NK-92 (cell line): ENCODE measurements around the gene SIRT4.
"Not testable (repeated sequence)": the region's sequence is repeated elsewhere in the genome, so short reads cannot be mapped to it uniquely, and the experiment has no call there.

Experiments
- DNase-seq: peaks from one replicate; lab custom pipeline; 2025; ENCODE audit not compliant: unreplicated experiment; lab: John Stamatoyannopoulos, UW

The SIRT4 gene

DNA sequence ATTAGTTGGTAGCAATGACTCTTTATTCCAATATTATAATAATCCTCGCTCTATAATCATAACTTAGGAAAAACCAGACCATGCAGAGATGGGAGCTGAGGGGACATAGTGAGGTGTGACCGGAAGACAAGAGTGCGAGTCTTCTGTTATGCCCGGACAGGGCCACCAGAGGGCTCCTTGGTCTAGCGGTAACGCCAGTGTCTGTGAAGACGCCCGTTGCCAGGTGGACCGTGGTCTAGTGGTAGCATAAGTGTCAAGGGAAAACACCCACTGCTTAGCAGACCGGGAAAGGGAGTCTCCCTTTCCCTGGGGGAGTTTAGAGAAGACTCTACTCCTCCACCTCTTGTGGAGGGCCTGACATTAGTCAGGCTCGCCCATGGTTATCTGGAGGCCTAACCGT, 33.3 kb downstream of the SIRT4 start:
- not testable (repeated sequence) for DNase-seq

DNA sequence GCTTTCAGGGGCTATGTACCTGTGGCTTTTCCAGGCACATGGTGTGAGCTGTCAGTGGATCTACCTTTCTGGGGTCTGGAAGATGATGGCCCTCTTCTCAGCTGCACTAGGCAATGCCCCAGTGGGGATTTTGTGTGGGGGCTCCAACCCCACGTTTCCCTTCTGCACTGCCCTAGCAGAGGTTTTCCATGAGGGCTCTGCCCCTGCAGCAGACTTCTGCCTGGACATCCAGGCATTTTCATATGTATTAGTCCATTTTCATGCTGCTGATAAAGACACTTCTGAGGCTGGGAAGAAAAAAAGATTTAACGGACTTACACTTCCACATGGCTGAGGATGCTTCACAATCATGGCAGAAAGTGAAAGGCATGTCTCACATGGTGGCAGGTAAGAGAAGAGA, 34.3 kb downstream of the SIRT4 start:
- DNase-seq: not testable (repeated sequence)

DNA sequence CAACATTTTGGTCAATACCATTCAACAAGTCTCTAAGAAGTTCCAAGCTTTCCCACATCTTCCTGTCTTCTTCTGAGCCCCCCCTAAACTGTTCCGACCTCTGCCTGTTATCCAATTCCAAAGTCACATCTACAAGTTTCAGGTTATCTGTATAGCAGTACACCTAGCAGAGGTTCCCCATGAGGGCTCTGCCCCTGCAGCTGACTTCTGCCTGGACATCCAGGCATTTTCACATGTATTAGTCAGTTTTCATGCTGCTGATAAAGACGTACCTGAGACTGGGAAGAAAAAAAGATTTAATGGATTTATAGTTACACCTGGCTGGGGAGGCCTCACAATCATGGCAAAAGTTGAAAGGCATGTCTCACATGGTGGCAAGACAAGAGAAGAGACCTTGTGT, 35.6 kb downstream of the SIRT4 start:
- no peak for DNase-seq

DNA sequence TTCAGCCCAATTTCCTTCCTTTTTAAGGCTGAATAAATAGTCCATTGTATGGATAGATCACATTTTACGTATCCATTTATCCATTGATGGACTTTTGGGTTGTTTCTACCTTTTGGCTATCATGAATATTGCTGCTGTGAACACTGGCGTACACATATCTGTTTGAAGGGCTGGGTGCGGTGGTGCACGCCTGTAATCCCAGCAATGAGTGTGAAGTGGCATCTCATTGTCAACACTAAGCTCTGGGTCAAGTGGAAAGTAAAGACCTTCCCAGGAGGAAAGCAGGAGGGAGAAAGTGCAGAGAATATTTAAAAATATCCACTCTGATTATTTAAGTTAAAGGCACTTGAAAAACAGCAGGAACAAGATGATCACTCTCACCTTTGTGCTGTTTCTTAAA, 37.1 kb downstream of the SIRT4 start:
- no peak for DNase-seq

DNA sequence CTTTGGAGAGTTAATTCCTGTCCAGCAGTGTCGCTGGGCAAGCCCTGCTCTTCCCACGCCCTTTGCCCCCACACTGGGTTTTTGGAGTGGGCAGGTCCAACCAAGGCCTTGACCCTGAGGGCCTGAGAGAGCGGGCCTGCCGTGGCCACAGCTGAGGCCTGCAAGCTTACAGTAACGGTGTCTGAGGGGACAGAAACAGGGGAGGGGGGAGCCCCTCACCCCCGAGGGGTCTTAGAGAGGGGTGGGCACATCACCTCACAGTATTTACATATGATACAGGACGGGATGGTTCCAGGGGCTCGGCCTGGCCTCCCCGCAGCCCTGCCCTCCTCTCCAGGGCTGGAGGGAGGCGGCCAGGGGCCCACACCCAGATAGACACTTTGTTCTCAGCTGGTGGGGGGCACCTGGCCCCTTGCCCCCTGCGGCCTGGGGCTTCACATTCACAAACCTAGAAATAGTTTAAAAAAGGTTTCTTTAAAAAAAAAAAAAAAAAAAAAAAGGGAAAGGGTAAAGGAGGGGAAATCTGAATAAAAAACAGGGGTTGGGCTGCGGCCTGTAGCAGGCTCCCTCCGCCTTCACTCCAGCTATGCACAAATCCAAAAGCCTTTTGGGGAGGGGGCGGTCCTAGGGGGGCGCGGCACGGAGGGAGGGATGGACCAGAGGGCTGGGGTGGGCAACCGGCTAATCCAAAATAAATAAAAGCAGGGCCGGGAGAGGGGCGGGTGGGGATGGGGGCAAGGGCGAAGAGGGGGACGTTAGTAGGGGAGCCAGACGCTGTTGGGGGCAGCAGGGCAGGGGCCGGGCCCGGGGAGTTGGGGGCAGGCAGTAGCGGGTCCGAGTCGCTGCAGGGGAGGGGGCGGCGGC, 40.3 kb downstream of the SIRT4 start:
- no peak for DNase-seq

DNA sequence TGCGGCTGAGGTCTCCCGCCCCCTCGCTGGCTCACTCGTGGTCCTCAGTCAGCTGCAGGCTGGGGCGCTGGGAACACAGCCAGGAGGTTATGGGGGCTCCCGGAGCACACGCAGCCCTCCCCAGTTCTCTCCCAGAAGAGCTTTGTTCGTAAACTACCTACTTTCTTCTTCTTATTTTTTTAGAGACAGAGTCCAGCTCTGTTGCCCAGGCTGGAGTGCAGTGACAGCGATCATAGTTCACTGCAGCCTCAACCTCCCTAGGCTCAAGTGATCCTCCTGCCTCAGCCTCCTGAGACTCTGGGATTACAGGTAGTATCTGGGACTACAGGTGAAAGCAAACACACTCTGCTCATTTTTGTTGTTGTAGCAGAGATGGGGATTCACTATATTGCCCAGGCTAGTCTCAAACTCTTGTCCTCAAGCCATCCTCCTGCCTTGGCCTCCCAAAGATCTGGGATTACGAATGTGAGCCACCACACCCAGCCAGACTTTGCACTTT, 41.0 kb downstream of the SIRT4 start:
- DNase-seq: no peak

DNA sequence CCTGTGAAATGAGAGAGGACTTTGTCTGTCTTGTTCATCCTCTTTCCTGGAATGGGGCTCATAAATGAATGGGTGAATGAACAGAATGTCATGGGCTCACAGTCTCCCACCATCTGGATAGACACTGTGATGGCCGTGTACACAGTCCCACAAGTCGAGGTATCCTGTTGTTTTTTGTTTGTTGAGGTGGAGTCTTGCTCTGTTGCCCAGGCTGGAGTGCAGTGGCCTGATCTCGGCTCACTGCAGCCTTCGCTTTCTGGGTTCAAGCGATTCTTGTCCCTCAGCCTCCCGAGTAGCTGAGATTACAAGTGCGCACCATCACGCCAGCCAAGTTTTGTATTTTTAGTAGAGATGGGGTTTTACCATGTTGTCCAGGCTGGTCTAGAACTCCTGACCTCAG, 41.6 kb downstream of the SIRT4 start:
- DNase-seq: no peak

DNA sequence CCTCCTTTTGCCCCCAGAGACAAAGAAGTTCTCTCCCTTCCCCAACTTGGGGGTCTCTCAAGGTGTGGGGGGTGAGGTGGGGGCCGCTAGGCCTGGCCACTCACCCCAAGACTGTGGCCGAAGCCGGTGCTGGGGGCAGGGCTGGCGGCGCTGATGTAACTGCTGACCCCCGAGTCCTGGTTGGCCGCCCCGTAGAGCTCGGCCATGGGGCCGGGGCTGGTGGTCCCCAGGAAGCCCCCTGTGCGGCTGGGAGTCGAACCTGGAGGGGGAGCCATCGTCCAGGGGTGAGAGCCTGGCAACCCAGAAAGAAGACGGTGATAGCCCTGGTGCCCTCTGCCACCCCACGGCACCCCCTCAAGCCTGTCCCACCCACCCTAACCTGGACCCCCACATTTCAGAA, 43.9 kb downstream of the SIRT4 start:
- no peak for DNase-seq

DNA sequence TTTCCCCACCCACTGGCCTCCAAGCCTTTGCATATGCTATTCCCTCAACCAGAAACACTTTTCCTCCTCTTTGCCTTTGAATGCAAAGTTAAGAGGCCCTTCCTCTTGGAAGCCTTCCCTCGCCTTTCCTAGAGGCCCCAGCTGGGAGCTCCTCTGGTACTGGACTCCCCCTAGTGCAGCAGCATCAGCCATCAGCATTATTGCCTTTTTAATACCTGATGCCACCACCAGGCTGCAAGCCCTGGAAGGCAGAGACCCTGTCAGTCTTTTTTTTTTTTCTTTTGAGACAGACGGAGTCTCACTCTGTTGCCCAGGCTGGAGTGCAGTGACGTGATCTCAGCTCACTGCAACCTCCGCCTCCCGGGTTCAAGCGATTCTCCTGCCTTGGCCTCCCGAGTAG, 44.6 kb downstream of the SIRT4 start:
- DNase-seq: no peak

DNA sequence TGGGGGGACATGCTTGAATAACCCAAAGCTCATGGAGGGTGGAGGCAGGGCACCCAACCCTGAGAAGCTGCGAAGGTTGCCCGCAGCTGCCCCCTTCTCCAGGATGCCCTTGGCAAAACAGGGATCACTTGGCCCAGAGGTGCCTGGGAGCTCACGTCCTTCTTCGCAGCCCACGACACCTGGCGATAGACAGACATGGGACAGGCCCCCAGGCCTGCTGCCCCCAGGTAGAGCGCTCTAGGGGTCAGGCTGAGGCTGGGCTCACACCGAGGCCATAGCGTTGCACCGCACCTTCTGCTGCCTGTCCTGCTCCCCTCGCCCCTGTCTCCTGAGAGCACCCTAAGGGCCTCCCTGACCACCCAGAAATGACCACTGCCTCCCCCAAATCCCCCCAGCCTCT, 45.6 kb downstream of the SIRT4 start:
- DNase-seq: no peak

DNA sequence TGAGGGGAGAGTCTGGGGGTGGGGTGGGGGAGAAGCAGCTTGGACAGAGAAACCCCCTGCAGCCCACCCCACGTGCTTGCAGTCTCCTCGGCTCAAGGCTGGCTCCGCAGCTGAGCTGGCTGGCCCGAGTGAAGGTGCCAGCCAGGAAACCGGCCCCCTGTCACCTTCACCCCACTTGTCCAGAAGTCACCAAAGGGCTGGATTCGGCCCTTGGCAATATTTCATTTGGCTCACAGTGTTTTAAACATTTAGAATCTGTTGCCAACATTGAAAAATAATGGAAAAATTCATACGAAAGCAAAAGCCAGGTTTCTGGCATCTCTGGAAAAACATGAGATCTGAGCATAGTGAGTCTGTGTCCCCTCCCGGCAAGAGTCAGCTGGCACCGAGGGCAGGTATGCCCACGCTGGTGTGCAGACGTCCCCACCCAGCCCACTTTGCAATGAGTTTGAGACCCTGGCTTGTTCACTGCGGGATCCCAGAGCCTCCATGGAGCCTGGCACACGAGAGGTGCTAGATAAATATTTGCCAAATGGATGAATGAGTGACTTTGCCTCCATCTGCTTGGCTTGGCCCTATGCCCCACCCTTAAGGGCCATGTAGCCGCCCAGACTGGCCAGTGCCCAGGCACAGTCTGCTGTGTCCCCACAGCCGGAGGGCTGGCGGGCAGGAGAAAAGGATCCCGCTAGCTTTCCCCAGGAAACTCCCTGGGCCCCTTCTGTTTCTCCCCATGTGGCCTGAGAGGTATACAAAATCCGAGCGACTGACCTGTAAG, 48.6 kb downstream of the SIRT4 start:
- no peak for DNase-seq

DNA sequence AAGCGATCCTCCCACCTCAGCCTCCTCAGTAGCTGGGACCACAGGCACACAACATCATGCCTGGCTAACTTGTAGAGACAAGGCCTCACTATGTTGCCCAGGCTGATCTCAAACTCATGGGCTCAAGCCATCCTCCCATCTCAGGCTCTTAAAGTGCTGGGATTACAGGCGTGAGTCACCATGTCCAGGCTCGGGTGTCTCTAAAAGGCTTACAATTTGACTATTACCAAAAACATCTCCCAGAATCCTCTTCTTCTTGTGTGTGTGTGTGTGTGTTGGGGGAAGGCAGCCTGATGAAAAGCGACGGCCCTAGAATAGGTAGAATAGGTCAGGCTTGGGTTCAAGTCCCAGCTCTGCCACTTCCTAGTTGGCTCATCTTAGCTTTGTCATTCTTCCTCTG, 50.0 kb downstream of the SIRT4 start:
- no peak for DNase-seq

DNA sequence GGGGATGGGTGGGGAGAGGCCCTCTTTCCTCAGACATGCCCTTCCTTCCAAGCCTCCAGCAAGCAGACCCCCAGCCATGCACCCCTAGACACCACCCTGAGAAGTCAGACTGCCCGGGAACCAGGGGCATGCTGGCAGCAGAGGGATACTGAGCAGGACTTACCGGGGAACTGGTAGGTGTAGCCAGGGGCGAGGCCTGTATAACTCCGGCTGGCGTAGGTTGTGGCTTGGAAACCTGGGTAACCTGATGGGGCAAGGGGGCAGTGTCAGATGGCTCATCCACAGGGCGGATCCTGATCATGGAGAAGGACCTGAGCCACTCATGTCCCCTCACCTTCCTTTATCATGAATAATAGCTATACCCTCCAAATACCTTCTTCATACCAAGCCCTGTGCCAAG, 51.0 kb downstream of the SIRT4 start:
- no peak for DNase-seq

DNA sequence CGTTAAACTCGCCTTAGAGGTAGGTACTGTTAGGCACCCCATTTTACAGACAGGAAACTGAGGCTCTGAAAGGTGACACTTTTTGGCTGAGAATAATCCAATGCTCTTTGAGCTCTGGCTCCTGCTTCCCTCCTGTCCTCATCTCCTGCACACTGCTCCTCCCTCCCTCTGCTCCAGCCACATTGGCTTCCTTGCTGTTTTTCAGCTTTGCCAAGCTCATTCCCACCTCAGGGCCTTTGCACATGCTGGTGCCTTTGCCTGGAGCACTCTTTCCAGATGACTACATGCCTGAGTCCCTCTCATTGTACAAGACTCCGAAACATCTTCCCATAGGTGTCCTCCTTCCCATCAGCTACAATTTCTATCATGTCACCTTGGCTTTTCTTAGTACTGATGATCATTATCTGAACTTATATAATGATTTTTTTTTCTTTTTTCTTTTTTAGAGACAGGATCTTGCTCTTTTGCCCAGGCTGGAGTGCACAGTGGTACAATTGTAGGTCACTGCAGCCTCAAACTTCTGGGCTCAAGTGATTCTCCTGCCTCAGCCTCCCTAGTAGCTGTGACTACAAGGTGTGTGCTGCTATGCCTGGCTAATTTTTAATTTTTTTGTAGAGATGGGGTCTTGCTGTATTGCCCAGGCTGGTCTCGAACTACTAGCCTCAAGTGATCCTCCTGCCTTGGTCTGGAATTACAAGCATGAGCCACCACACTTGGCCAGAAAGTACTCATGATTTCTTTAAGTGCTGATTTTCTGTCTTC, 51.6 kb downstream of the SIRT4 start:
- no peak for DNase-seq

DNA sequence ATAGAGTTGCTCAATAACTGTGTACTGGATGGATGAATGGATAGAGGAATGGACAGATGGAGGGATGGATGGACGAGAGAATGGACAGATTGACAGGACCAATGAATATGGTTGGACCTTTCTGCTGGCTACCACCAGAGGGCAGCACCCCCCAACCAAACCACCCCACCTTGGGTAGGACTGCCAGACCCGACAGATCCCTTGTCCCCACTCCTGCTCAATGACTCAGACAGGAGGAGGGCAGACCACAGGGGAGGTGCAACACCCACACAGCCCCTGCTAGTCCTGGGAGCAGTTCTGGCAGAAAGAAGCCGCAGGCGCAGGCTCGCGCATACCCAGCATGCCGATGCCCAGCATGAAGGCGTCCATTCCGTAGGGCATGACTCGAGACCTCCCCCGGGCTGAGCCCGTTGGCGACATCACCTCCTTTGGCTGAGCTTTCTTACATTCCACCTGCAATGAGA, 54.5 kb downstream of the SIRT4 start:
- DNase-seq: peak; percentile 4

DNA sequence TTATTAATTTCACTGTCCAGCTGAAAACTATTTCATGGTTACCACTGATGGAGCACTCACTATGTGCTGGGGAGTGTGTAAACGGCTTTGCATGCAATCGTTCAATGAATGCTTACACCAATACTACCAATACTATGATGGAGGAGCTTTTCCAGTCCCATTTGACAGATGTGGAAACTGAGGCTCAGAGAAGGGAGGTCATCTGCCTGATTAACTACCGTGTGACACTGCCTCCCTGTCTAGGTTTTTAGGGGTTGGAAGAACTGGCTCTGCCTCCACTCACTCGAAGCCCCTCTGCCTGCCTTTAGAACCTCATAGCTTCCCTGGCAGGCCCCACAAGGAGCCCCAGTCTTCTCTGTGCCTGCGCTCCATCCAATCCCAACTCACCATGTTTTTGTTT, 55.0 kb downstream of the SIRT4 start:
- no peak for DNase-seq

DNA sequence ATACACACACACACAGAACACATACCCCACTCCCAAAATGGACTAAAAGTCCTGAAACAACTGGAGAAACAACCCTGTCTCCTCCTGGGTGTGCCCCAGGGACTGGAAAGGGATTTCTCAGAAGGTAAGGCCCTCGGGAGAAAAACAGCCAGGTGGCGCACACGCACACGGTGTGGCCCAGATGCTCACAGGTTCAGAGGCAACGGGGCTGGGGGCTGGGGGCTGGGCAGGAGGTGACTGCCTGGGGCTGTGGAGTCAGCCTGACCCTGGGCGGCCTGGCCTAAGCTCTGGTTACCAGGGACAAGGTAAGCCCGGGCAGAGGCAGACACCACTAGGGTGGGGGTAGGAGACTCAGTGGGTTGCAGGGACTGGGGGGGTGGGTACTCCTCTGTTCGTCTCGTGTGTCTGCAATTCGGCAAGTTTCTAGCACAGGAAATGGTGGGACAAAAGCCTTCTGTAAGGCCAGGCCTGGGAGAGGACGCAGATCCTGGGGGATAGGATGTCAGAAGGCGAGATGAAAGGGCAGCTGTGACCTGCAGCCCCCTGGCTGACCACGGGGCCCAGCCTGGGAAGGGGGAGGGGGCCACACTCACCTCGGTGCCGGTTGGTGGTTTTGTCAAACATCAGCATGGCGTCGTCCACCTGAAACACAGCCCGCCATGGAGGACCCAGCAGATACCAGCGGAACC, 56.4 kb downstream of the SIRT4 start:
- DNase-seq: no peak

DNA sequence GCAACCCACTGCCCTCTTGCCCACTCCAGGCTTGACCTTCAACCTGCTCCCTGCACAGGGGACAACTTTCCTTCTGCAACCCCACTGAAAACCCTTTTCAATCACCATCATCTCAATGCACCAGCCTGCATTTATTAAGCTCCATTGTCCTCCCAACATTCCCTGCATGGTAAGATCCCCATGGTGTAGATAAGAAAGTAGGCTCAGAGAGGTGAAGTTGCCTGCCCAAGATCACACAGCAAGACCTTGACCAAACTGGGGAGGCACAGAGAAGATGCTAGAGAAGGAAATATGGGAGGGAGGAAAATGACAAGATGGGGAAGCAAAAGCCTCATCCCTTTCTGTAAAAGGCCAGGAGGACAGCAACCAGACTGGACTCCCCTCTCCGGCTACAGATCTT, 57.0 kb downstream of the SIRT4 start:
- no peak for DNase-seq

DNA sequence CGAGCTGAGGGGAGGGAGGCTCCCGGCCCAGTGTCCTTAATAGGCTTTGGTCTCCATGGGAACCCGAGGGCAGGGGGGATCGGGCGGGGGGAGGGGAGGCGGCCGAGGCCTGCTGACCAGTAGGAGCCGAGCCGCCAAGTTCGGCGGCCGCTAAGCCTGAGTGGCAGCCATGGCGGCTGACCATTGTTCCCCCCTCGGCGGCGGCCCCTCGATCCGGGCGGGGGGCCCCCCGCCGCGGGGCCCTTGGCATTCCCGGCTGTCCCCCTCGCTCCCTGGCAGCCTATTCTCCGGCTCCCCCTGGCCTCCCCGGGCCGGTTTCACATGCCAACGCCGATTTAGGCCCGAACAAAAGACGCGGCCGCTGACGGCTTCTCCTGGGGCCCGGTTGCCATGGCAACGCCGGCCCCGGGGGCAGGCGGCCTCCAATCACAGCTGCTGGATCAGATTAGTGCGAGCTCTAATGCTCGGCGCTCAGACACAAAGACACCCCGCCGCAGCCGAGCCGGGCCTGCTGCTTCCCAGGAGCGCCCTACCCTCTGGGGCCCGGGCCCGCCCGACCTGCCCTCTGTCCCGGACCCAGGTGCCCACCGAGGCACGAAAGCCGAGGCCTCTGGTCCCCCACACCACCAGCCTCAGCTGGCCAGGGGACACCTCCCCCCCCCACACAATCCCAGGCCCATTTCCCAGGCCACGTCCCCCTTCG, 59.5 kb downstream of the SIRT4 start:
- no peak for DNase-seq
